Stimulated activated CD8-positive, alpha-beta memory T cell treated with anti-CD3 and anti-CD28 coated beads, Interleukin-15, amount 100 ng/mL, for 4 hours (primary cell): Measurements from ENCODE around the gene TMEM256.

ENCODE experiments used
- DNase-seq, 2 donors: peaks; one replicate each; pipeline ENCODE4 v3.0.0-alpha.2; 2020; ENCODE audit warnings: low read depth in 2 of 2

TMEM256 gene

GRCh38 chr17:7429722-7430121, 25.8 kb upstream of the TMEM256 start:
- DNase-seq, result no peak

GRCh38 chr17:7428557-7428956, 24.7 kb upstream of the TMEM256 start, which contains the start of gene SPEM3:
Gene SPEM3 (plus strand): TSS chr17:7428857. CDS start chr17:7428903, 46 bp downstream.
- DNase-seq, result no peak

GRCh38 chr17:7427549-7427948, 23.7 kb upstream of the TMEM256 start:
- no peak for DNase-seq

- no peak for DNase-seq
These were observed 23.1 kb upstream of the TMEM256 start for GRCh38 chr17:7426896-7427489.

GRCh38 chr17:7426203-7426863, 22.4 kb upstream of the TMEM256 start:
- no peak for DNase-seq

GRCh38 chr17:7425756-7426155, 21.9 kb upstream of the TMEM256 start:
- DNase-seq, result no peak

GRCh38 chr17:7425316-7425715, 21.4 kb upstream of the TMEM256 start, which contains the start of gene SPEM2:
Gene SPEM2 (plus strand): TSS chr17:7425616. CDS start chr17:7425689, 73 bp downstream.
- DNase-seq, result no peak

- no peak for DNase-seq
These were observed 19.8 kb upstream of the TMEM256 start for GRCh38 chr17:7423679-7424078.

- DNase-seq, result no peak
These were observed 17.3 kb upstream of the TMEM256 start for GRCh38 chr17:7421186-7421585.

GRCh38 chr17:7419819-7420610, 16.1 kb upstream of the TMEM256 start, which contains the start of gene SPEM1:
Gene SPEM1 (plus strand): TSS chr17:7420324. CDS start chr17:7420385, 61 bp downstream.
- DNase-seq, result no peak

- no peak for DNase-seq
These were observed 14.7 kb upstream of the TMEM256 start for GRCh38 chr17:7418472-7419152.

- no peak for DNase-seq
These were observed 13.3 kb upstream of the TMEM256 start for GRCh38 chr17:7417056-7417655.

GRCh38 chr17:7416323-7416722, 12.4 kb upstream of the TMEM256 start:
- DNase-seq, result no peak

GRCh38 chr17:7415784-7416183, 11.9 kb upstream of the TMEM256 start:
- no peak for DNase-seq

GRCh38 chr17:7414837-7415236, 10.9 kb upstream of the TMEM256 start:
- no peak for DNase-seq

GRCh38 chr17:7413346-7413985, 9.6 kb upstream of the TMEM256 start:
- no peak for DNase-seq

GRCh38 chr17:7411427-7411750, 7.5 kb upstream of the TMEM256 start:
- DNase-seq, result no peak

GRCh38 chr17:7410634-7411426, 6.9 kb upstream of the TMEM256 start:
- no peak for DNase-seq

- no peak for DNase-seq
These were observed 5.8 kb upstream of the TMEM256 start for GRCh38 chr17:7409716-7410115.

GRCh38 chr17:7408863-7409262, 5.0 kb upstream of the TMEM256 start:
- DNase-seq, result no peak
